Activated CD4-positive, alpha-beta T cell treated with anti-CD3 and anti-CD28 coated beads, Interleukin-2, amount 50 U/mL, for 16 hours (primary cell): Measurements from ENCODE around the gene CHRNA1.
A peak's percentile ranks its signal among the peaks of the same experiment; 100 is the strongest.

Source experiments
- DNase-seq: peaks from one replicate; pipeline ENCODE4 v3.0.0-alpha.2; 2020

CHRNA1 gene

GRCh38 chr2:174759381-174760065 is 4.7 kb downstream of the CHRNA1 start:
- no peak for DNase-seq

- no peak for DNase-seq
These were observed 7.5 kb downstream of the CHRNA1 start for GRCh38 chr2:174756743-174757142.

GRCh38 chr2:174753038-174753633 is 11.1 kb downstream of the CHRNA1 start:
- DNase-seq = peak; percentile 58

- peak; percentile 90 for DNase-seq
These were observed 11.8 kb downstream of the CHRNA1 start for GRCh38 chr2:174752403-174753037.

- peak; percentile 66 for DNase-seq
These were observed 13.3 kb downstream of the CHRNA1 start for GRCh38 chr2:174750923-174751441.

GRCh38 chr2:174749793-174750192 is 14.5 kb downstream of the CHRNA1 start:
- DNase-seq = no peak

GRCh38 chr2:174748948-174749347 is 15.3 kb downstream of the CHRNA1 start:
- peak; percentile 78 for DNase-seq

- DNase-seq = no peak
These were observed 19.1 kb downstream of the CHRNA1 start for GRCh38 chr2:174745142-174745541.

- no peak for DNase-seq
These were observed 20.2 kb downstream of the CHRNA1 start for GRCh38 chr2:174744111-174744510.

- DNase-seq = no peak
These were observed 23.6 kb downstream of the CHRNA1 start for GRCh38 chr2:174740721-174741120.

- DNase-seq = no peak
These were observed 25.4 kb downstream of the CHRNA1 start for GRCh38 chr2:174738841-174739240.

GRCh38 chr2:174731546-174731945 is 32.7 kb downstream of the CHRNA1 start:
- no peak for DNase-seq

- DNase-seq = no peak
These were observed 33.6 kb downstream of the CHRNA1 start for GRCh38 chr2:174730698-174731018.

GRCh38 chr2:174729797-174730697 is 34.2 kb downstream of the CHRNA1 start:
- peak; percentile 47 for DNase-seq

- no peak for DNase-seq
These were observed 36.2 kb downstream of the CHRNA1 start for GRCh38 chr2:174728096-174728495.

GRCh38 chr2:174726212-174726611 is 38.1 kb downstream of the CHRNA1 start:
- DNase-seq = no peak

- DNase-seq = no peak
These were observed 41.2 kb downstream of the CHRNA1 start for GRCh38 chr2:174722942-174723592.

- DNase-seq = no peak
These were observed 45.3 kb downstream of the CHRNA1 start for GRCh38 chr2:174719016-174719415.

GRCh38 chr2:174718591-174718990 is 45.7 kb downstream of the CHRNA1 start:
- DNase-seq = no peak

GRCh38 chr2:174717916-174718315 is 46.4 kb downstream of the CHRNA1 start:
- peak; percentile 10 for DNase-seq

- peak; percentile 77 for DNase-seq
These were observed 47.0 kb downstream of the CHRNA1 start for GRCh38 chr2:174717273-174717672.

- DNase-seq = peak; percentile 45
These were observed 47.5 kb downstream of the CHRNA1 start for GRCh38 chr2:174716785-174717184.

- DNase-seq = no peak
These were observed 50.6 kb downstream of the CHRNA1 start for GRCh38 chr2:174713686-174714085.
